Measurements from ENCODE around the gene VAPB. TPM values are rescaled to one million over a fixed set of nuclear protein-coding genes. Genes with fewer than 3 reads are reported as not detected.

VAPB gene
- total RNA-seq, 1 experiment from 2014 or later: 61.2 TPM

GRCh38 chr20:58403272-58403671 lies 14.2 kb downstream of the VAPB start:
- CTCF ChIA-PET: no interaction called here
- H3K27me3 Mint-ChIP-seq (ENCODE audit: insufficient read depth, unreplicated experiment): no peaks in the 10 kb centered on the region
- POLR2A ChIA-PET: interaction anchor here (6.9 kb wide), 1 partner anchor 13 kb away, joined by 65 read pairs; the partner anchor contains the start of gene VAPB
- H3K4me3 Mint-ChIP-seq (ENCODE audit: unreplicated experiment): no peak overlapping the region
- BruUV-seq (replicated peaks): no TSS peak
- DNase-seq (ENCODE audit: unreplicated experiment): no peak
- intact Hi-C loops (cut with micrococcal nuclease): no loop called here
- TF ChIP-seq, protein P1, sequence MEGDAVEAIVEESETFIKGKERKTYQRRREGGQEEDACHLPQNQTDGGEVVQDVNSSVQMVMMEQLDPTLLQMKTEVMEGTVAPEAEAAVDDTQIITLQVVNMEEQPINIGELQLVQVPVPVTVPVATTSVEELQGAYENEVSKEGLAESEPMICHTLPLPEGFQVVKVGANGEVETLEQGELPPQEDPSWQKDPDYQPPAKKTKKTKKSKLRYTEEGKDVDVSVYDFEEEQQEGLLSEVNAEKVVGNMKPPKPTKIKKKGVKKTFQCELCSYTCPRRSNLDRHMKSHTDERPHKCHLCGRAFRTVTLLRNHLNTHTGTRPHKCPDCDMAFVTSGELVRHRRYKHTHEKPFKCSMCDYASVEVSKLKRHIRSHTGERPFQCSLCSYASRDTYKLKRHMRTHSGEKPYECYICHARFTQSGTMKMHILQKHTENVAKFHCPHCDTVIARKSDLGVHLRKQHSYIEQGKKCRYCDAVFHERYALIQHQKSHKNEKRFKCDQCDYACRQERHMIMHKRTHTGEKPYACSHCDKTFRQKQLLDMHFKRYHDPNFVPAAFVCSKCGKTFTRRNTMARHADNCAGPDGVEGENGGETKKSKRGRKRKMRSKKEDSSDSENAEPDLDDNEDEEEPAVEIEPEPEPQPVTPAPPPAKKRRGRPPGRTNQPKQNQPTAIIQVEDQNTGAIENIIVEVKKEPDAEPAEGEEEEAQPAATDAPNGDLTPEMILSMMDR (IDR thresholded peaks at IDR 0.05; ENCODE audit: unreplicated experiment): no peak
- no peak overlapping the region for H3K27ac Mint-ChIP-seq (ENCODE audit: low read depth, unreplicated experiment)
- H3K9me3 Mint-ChIP-seq (ENCODE audit: unreplicated experiment): no peaks in the 10 kb centered on the region
- H3K36me3 Mint-ChIP-seq (ENCODE audit: insufficient read depth, unreplicated experiment): peaks cover 5% of the 10 kb centered on the region
- H3K4me1 Mint-ChIP-seq (ENCODE audit: insufficient read depth, unreplicated experiment): peaks cover 10% of the 10 kb centered on the region

- DNase-seq (ENCODE audit: unreplicated experiment): no peak
- H3K27me3 Mint-ChIP-seq (ENCODE audit: insufficient read depth, unreplicated experiment): no peaks in the 10 kb centered on the region
- peaks cover 21% of the 10 kb centered on the region for H3K4me1 Mint-ChIP-seq (ENCODE audit: insufficient read depth, unreplicated experiment)
- intact Hi-C loops (cut with micrococcal nuclease): no loop called here
- H3K36me3 Mint-ChIP-seq (ENCODE audit: insufficient read depth, unreplicated experiment): no peaks in the 10 kb centered on the region
- H3K9me3 Mint-ChIP-seq (ENCODE audit: unreplicated experiment): no peaks in the 10 kb centered on the region
- BruUV-seq (replicated peaks): no TSS peak
- TF ChIP-seq, protein P1 (IDR thresholded peaks at IDR 0.05; ENCODE audit: unreplicated experiment): no peak
- H3K4me3 Mint-ChIP-seq (ENCODE audit: unreplicated experiment): no peak overlapping the region
- ChIA-PET CTCF (interaction anchor here (0.6 to 1.4 kb wide), 4 partner anchors 9 to 1560 kb away, joined by 3 to 6 read pairs (median 4); no protein-coding TSS in a partner anchor), POLR2A (interaction anchor here (0.8 to 6.9 kb wide), 6 partner anchors 9 to 246 kb away, joined by 3 to 65 read pairs (median 12); partner anchors contain the start of genes STX16 and VAPB)
- H3K27ac Mint-ChIP-seq (ENCODE audit: low read depth, unreplicated experiment): no peak overlapping the region
These were observed 16.7 kb downstream of the VAPB start for GRCh38 chr20:58405504-58406291.

DNA sequence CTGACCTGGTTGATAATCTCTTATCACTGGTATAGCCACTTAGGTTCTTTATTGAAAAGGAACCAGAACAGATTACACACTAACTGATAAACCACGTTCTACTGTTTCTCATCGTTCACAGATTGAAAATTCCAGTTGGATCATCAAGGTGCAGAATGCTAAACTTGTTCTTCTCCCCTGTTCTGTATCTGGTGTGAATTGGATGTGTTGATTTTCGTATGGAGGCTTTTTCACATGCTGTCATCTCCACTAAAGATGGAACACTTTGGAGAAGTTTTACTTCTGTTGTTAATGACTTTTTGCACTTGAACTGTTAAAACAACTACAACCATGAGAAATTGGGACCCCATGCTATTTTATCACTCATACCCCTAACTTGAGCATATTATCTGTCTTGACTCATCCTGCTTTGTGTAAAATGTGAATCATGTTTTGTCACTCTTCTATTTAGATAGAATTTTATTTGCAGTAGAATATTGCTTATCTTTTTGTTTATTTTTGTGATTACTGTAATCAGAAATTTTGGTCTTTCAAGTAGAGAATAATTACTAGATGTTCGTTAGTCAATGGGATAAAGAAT lies 17.5 kb downstream of the VAPB start:
- DNase-seq (ENCODE audit: unreplicated experiment): no peak
- Mint-ChIP-seq H3K9me3 (ENCODE audit: unreplicated experiment) (no peaks in the 10 kb centered on the region), H3K27me3 (ENCODE audit: insufficient read depth, unreplicated experiment) (no peaks in the 10 kb centered on the region), H3K4me3 (ENCODE audit: unreplicated experiment) (no peak overlapping the region), H3K4me1 (ENCODE audit: insufficient read depth, unreplicated experiment) (peaks cover 21% of the 10 kb centered on the region), H3K36me3 (ENCODE audit: insufficient read depth, unreplicated experiment) (no peaks in the 10 kb centered on the region), H3K27ac (ENCODE audit: low read depth, unreplicated experiment) (no peak overlapping the region)
- POLR2A ChIA-PET: interaction anchor here (0.8 to 6.9 kb wide), 11 partner anchors 10 to 245 kb away, joined by 3 to 65 read pairs (median 7); partner anchors contain the start of genes RAB22A, STX16 and VAPB
- BruUV-seq (replicated peaks): no TSS peak
- CTCF ChIA-PET: interaction anchor here (1.0 to 1.2 kb wide), 2 partner anchors 10 to 41 kb away, joined by 4 read pairs; no protein-coding TSS in a partner anchor
- intact Hi-C loops (cut with micrococcal nuclease): no loop called here
- TF ChIP-seq, protein P1 (IDR thresholded peaks at IDR 0.05; ENCODE audit: unreplicated experiment): no peak
